Liver (tissue), 9 donors: Measurements from ENCODE around the gene LYRM9. TPM values are rescaled to one million over a fixed set of nuclear protein-coding genes. Genes with fewer than 3 reads are reported as not detected.

Experiments
- DNase-seq: peaks from one replicate; pipeline ENCODE4 v3.0.0-alpha.2; 2017; ENCODE audit warnings: low spot score
- H3K27ac ChIP-seq, 2 donors: one replicate each; pipeline ENCODE4 v1.7.0; 2013; ENCODE audit warnings: inconsistent platforms in 2 of 2, low read length in 2 of 2, control low read depth in 1 of 2, low read depth in 1 of 2, mild to moderate bottlenecking in 1 of 2
- H3K27me3 ChIP-seq, 4 donors: one replicate each; pipeline versions ENCODE4 v1.6.1 to v1.7.0; 2013; ENCODE audit warnings: low read length in 3 of 4, inconsistent platforms in 1 of 4, mild to moderate bottlenecking in 1 of 4, moderate library complexity in 1 of 4; ENCODE audit not compliant: control insufficient read depth in 4 of 4, insufficient read depth in 4 of 4
- H3K36me3 ChIP-seq, 4 donors: one replicate each; pipeline versions ENCODE4 v1.6.1 to v1.7.0; 2013; ENCODE audit warnings: low read length in 3 of 4, mild to moderate bottlenecking in 3 of 4, low read depth in 1 of 4, moderate library complexity in 1 of 4; ENCODE audit not compliant: control insufficient read depth in 4 of 4, insufficient read depth in 3 of 4
- H3K4me1 ChIP-seq, 4 donors: one replicate each; pipeline versions ENCODE4 v1.6.1 to v1.7.0; 2013; ENCODE audit warnings: low read length in 3 of 4, mild to moderate bottlenecking in 3 of 4, moderate library complexity in 1 of 4; ENCODE audit not compliant: control insufficient read depth in 4 of 4, insufficient read depth in 4 of 4
- H3K4me3 ChIP-seq, 3 donors: one replicate each; pipeline versions ENCODE4 v1.6.1 to v1.7.0; 2013; ENCODE audit warnings: low read length in 3 of 3, control low read depth in 1 of 3, low read depth in 1 of 3, mild to moderate bottlenecking in 1 of 3
- H3K9ac ChIP-seq, 2 donors: one replicate each; pipeline ENCODE4 v1.7.0; 2013; ENCODE audit warnings: low read length in 2 of 2, mild to moderate bottlenecking in 2 of 2, moderate library complexity in 2 of 2, control low read depth in 1 of 2, low read depth in 1 of 2
- H3K9me3 ChIP-seq, 4 donors: one replicate each; pipeline versions ENCODE4 v1.6.1 to v1.7.0; 2013; ENCODE audit warnings: low read length in 3 of 4; ENCODE audit not compliant: control insufficient read depth in 4 of 4
- CTCF ChIP-seq: fragments of 150-350 bp; IDR thresholded peaks from 2 replicates; pipeline ENCODE4 v1.5.1; 2017; ENCODE audit warnings: improper control_type of control experiment, low read depth, low read length; ENCODE audit not compliant: missing input control
- EGR1 ChIP-seq, 2 donors: IDR thresholded peaks; 2 replicates each; pipeline ENCODE4 v1.6.1; 2016 to 2018; ENCODE audit warnings: antibody characterized with exemption in 2 of 2, low read depth in 2 of 2
- FOXA1 ChIP-seq: IDR thresholded peaks from 2 replicates; pipeline ENCODE4 v1.6.1; 2016; ENCODE audit warnings: antibody characterized with exemption
- GABPA ChIP-seq, 2 donors: IDR thresholded peaks in 1 of 2; conservative IDR thresholded peaks in 1 of 2; 2 replicates each; pipeline ENCODE4 v1.6.1; 2016; ENCODE audit warnings: antibody characterized with exemption in 2 of 2, mild to moderate bottlenecking in 1 of 2, moderate library complexity in 1 of 2
- HNF4G ChIP-seq: IDR thresholded peaks from 2 replicates; pipeline ENCODE4 v1.6.1; 2016; ENCODE audit warnings: antibody characterized with exemption
- JUND ChIP-seq, 2 donors: IDR thresholded peaks; 2 replicates each; pipeline ENCODE4 v1.6.1; 2016; ENCODE audit warnings: antibody characterized with exemption in 2 of 2
- MAX ChIP-seq: IDR thresholded peaks from 2 replicates; pipeline ENCODE4 v1.6.1; 2016; ENCODE audit warnings: antibody characterized with exemption
- NR2F2 ChIP-seq: IDR thresholded peaks from 2 replicates; pipeline ENCODE4 v1.6.1; 2016; ENCODE audit warnings: antibody characterized with exemption
- RAD21 ChIP-seq, 2 donors: IDR thresholded peaks; 2 replicates each; pipeline ENCODE4 v1.6.1; 2016; ENCODE audit warnings: antibody characterized with exemption in 2 of 2, mild to moderate bottlenecking in 2 of 2
- REST ChIP-seq: IDR thresholded peaks from 2 replicates; pipeline ENCODE4 v1.6.1; 2016; ENCODE audit warnings: antibody characterized with exemption, mild to moderate bottlenecking
- RXRA ChIP-seq, 2 donors: IDR thresholded peaks; 2 replicates each; pipeline ENCODE4 v1.6.1; 2017 to 2018; ENCODE audit warnings: antibody characterized with exemption in 2 of 2, mild to moderate bottlenecking in 1 of 2
- SP1 ChIP-seq: IDR thresholded peaks from 2 replicates; pipeline ENCODE4 v1.6.1; 2018; ENCODE audit warnings: antibody characterized with exemption, mild to moderate bottlenecking
- TAF1 ChIP-seq: conservative IDR thresholded peaks from 2 replicates; pipeline ENCODE4 v1.6.1; 2016; ENCODE audit warnings: antibody characterized with exemption, mild to moderate bottlenecking
- YY1 ChIP-seq: IDR thresholded peaks from 2 replicates; pipeline ENCODE4 v1.6.1; 2016; ENCODE audit warnings: antibody characterized with exemption, mild to moderate bottlenecking
- WGBS: extraction: QIAGEN DNeasy Blood & Tissue Kit; methylation state at CpG from one replicate; pipeline ENCODE4 v1.1.7; 2013; 5-methylcytosine and 5-hydroxymethylcytosine counted together
- polyA plus RNA-seq, 2 donors: library from polyadenylated mRNA; stranded (reverse) in 1 of 2; unstranded in 1 of 2; fragments of 200-250 nt in 1 of 2; fragments of >200 nt in 1 of 2; fragmentation: Nextera tagmentation in 1 of 2; extraction: Ambion mirVana in 1 of 2; gene quantifications; one replicate each; pipeline versions ENCODE4 v1.2.1 to v1.2.3, GENCODE V29; 2013 to 2015
- total RNA-seq, 2 donors: library from RNA; depleted of rRNA; stranded (reverse); fragments of >200 nt; gene quantifications; one replicate each; pipeline ENCODE4 v1.2.3, GENCODE V29; 2014
- TF ChIP-seq, protein P1 (sequence below): IDR thresholded peaks from 2 replicates; pipeline ENCODE4 v1.6.1; 2016; ENCODE audit warnings: antibody characterized with exemption
- TF ChIP-seq, protein P2 (sequence below): IDR thresholded peaks from 2 replicates; pipeline ENCODE4 v1.6.1; 2016; ENCODE audit warnings: antibody characterized with exemption
- donor health status: healthy.
- donor health status: healthy.
- donor health status: healthy.
- donor health status: healthy.
- donor health status: healthy.

Gene LYRM9
- total and polyA plus RNA-seq, 4 donors, result 3.8 to 4.4 (median 4.1) TPM

GRCh38 chr17:27938864-27939263 lies 45.7 kb upstream of the LYRM9 start:
- Histone ChIP-seq H3K9ac (no peak overlapping the region), H3K27me3 (no peaks in the 10 kb centered on the region), H3K4me3 (no peak overlapping the region), H3K4me1 (peaks cover 0 to 5% (median 2%) of the 10 kb centered on the region in 4 donors), H3K36me3 (no peaks in the 10 kb centered on the region), H3K9me3 (no peaks in the 10 kb centered on the region), H3K27ac (no peak overlapping the region)
- WGBS, result 82% methylated on average over 4 of the region's 4 CpGs
- no peak for DNase-seq
- TF ChIP-seq FOXA1 (no peak), RXRA (IDR thresholded peaks at IDR 0.05) (no peak), JUND (IDR thresholded peaks at IDR 0.05) (no peak), MAX (no peak), RAD21 (IDR thresholded peaks at IDR 0.05) (no peak), HNF4G (no peak), GABPA (IDR thresholded peaks at IDR 0.05 in 1 of 2, conservative IDR thresholded peaks at IDR 0.05 in 1 of 2) (no peak), EGR1 (IDR thresholded peaks at IDR 0.05; ENCODE audit: low read depth in 2 of 2) (no peak), REST (no peak)
- TF ChIP-seq, protein P1, sequence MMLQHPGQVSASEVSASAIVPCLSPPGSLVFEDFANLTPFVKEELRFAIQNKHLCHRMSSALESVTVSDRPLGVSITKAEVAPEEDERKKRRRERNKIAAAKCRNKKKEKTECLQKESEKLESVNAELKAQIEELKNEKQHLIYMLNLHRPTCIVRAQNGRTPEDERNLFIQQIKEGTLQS, result no peak
- TF ChIP-seq, protein P2, sequence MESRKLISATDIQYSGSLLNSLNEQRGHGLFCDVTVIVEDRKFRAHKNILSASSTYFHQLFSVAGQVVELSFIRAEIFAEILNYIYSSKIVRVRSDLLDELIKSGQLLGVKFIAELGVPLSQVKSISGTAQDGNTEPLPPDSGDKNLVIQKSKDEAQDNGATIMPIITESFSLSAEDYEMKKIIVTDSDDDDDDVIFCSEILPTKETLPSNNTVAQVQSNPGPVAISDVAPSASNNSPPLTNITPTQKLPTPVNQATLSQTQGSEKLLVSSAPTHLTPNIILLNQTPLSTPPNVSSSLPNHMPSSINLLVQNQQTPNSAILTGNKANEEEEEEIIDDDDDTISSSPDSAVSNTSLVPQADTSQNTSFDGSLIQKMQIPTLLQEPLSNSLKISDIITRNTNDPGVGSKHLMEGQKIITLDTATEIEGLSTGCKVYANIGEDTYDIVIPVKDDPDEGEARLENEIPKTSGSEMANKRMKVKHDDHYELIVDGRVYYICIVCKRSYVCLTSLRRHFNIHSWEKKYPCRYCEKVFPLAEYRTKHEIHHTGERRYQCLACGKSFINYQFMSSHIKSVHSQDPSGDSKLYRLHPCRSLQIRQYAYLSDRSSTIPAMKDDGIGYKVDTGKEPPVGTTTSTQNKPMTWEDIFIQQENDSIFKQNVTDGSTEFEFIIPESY, result no peak

GRCh38 chr17:27938241-27938640 lies 45.1 kb upstream of the LYRM9 start:
- no peak overlapping the region for H3K9ac ChIP-seq
- DNase-seq, result no peak
- peaks cover 0 to 5% (median 2%) of the 10 kb centered on the region in 4 donors for H3K4me1 ChIP-seq
- TF ChIP-seq MAX (no peak), FOXA1 (no peak), SP1 (no peak), JUND (IDR thresholded peaks at IDR 0.05) (no peak), EGR1 (IDR thresholded peaks at IDR 0.05; ENCODE audit: low read depth in 2 of 2) (no peak), RXRA (IDR thresholded peaks at IDR 0.05) (no peak), RAD21 (IDR thresholded peaks at IDR 0.05) (no peak), YY1 (no peak), HNF4G (no peak), TAF1 (no peak), CTCF (no peak), REST (no peak), GABPA (IDR thresholded peaks at IDR 0.05 in 1 of 2, conservative IDR thresholded peaks at IDR 0.05 in 1 of 2) (no peak), NR2F2 (no peak)
- TF ChIP-seq, protein P1, result no peak
- TF ChIP-seq, protein P2, result no peak
- H3K36me3 ChIP-seq, result no peaks in the 10 kb centered on the region
- H3K27me3 ChIP-seq, result no peaks in the 10 kb centered on the region
- H3K4me3 ChIP-seq, result no peak overlapping the region
- no peak overlapping the region for H3K27ac ChIP-seq
- H3K9me3 ChIP-seq, result no peaks in the 10 kb centered on the region
